Natural killer cell (primary cell): ENCODE data around the gene CLEC4M. TPM values are rescaled to one million over a fixed set of nuclear protein-coding genes. Genes with fewer than 3 reads are reported as not detected.

ENCODE experiments used
- ATAC-seq, 3 donors: fragments of 150-1000 bp in 2 of 3; fragments of 200-7000 bp in 1 of 3; cut with Tn5 transposase; 1 replicate in 1 of 3; 2 replicates in 2 of 3; pipeline ENCODE4 v1.10.0; 2021; ENCODE audit warnings: mild to moderate bottlenecking in 2 of 3, moderate library complexity in 2 of 3
- DNase-seq, 2 donors: peaks; one replicate each; pipeline versions ENCODE4 v3.0.0 to v3.0.0-alpha.2; 2013 to 2021; ENCODE audit warnings: mixed read lengths in 1 of 2
- H3K27ac ChIP-seq: one replicate; pipeline ENCODE4 v1.5.1; 2013; ENCODE audit warnings: mild to moderate bottlenecking, low read length
- H3K27me3 ChIP-seq: one replicate; pipeline ENCODE4 v1.6.1; 2013; ENCODE audit warnings: low read length; ENCODE audit not compliant: control insufficient read depth, insufficient read depth
- H3K36me3 ChIP-seq: one replicate; pipeline ENCODE4 v1.6.1; 2013; ENCODE audit warnings: low read length; ENCODE audit not compliant: control insufficient read depth, insufficient read depth
- H3K4me1 ChIP-seq: one replicate; pipeline ENCODE4 v1.6.1; 2013; ENCODE audit warnings: low read length; ENCODE audit not compliant: control insufficient read depth, insufficient read depth
- H3K4me3 ChIP-seq: one replicate; pipeline ENCODE4 v1.5.1; 2013; ENCODE audit warnings: low read length
- H3K9me3 ChIP-seq: one replicate; pipeline ENCODE4 v1.6.1; 2013; ENCODE audit warnings: low read length; ENCODE audit not compliant: control insufficient read depth, insufficient read depth
- H3K27ac Mint-ChIP-seq, 2 donors: one replicate each; pipeline ENCODE4 v1.8.0; 2022; ENCODE audit warnings: mild to moderate bottlenecking in 2 of 2, mixed read lengths in 2 of 2, moderate library complexity in 1 of 2
- H3K27me3 Mint-ChIP-seq, 2 donors: one replicate each; pipeline ENCODE4 v1.8.0; 2022; ENCODE audit warnings: low read depth in 2 of 2, mixed read lengths in 2 of 2
- H3K36me3 Mint-ChIP-seq: one replicate; pipeline ENCODE4 v1.8.0; 2022; ENCODE audit warnings: mixed read lengths
- H3K4me1 Mint-ChIP-seq, 2 donors: one replicate each; pipeline ENCODE4 v1.8.0; 2022; ENCODE audit warnings: mixed read lengths in 2 of 2
- H3K4me3 Mint-ChIP-seq: one replicate; pipeline ENCODE4 v1.8.0; 2022; ENCODE audit warnings: mild to moderate bottlenecking, moderate library complexity, mixed read lengths
- H3K9me3 Mint-ChIP-seq, 2 donors: one replicate each; pipeline ENCODE4 v1.8.0; 2022; ENCODE audit warnings: mixed read lengths in 2 of 2
- WGBS: methylation state at CpG from one replicate; pipeline ENCODE4 v1.1.7; 2013; ENCODE audit warnings: missing lambda C conversion rate; ENCODE audit not compliant: insufficient coverage; 5-methylcytosine and 5-hydroxymethylcytosine counted together
- intact Hi-C: fragments of 100-400 bp; cut with micrococcal nuclease; formaldehyde crosslinking; loops from one replicate; pipeline ENCODE4 v1.14.2; 2022
- total RNA-seq, 4 donors: library from RNA; stranded (reverse); fragments of 120-200 nt in 1 of 4; gene quantifications; one replicate each; pipeline versions ENCODE4 v1.2.3 to v1.2.4, GENCODE V29; 2013 to 2022
- TF ChIP-seq, protein P1 (sequence below): fragments of 200-600 bp; IDR thresholded peaks from one replicate; pipeline ENCODE4 v1.8.0; 2022; ENCODE audit warnings: antibody characterized with exemption

CLEC4M gene
- total RNA-seq, 3 donors from 2014 or later (not counting 1 experiment from before 2014, with no cell fraction given) = not detected

DNA sequence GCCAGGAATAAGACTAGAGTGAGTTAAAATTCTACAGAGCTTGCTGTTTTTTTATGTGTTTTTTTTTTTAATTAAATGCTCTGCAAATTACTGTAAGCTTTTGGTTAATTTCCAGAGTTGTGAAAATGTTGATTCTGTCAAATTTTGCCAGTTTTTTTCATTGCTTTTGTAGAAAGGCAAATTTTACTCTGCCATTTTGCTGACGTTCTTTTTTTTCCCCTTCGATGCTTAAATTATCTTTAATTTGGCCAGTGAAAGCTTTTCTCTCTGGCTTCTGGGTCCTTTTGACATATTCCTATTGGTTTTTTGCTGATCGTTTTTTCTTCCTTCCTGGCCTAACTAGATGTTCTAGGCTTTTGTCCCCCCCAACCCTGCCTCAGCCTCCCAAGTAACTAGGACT lies 43.2 kb downstream of the CLEC4M start:
- no peaks in the 10 kb centered on the region for H3K36me3 Mint-ChIP-seq
- no peak for ATAC-seq
- 90% methylated on average over 3 of the region's 3 CpGs for WGBS
- H3K27ac ChIP-seq = no peak overlapping the region
- intact Hi-C loops = loop anchor here (2.0 kb wide), 1 partner anchor 115 kb away; no protein-coding TSS in a partner anchor
- H3K9me3 ChIP-seq = peaks cover 9% of the 10 kb centered on the region
- H3K27me3 ChIP-seq = no peaks in the 10 kb centered on the region
- H3K36me3 ChIP-seq = no peaks in the 10 kb centered on the region
- no peaks in the 10 kb centered on the region for H3K9me3 Mint-ChIP-seq
- no peak overlapping the region for H3K4me3 ChIP-seq
- H3K27me3 Mint-ChIP-seq = peaks cover 6 to 14% of the 10 kb centered on the region in 2 donors
- TF ChIP-seq, protein P1, sequence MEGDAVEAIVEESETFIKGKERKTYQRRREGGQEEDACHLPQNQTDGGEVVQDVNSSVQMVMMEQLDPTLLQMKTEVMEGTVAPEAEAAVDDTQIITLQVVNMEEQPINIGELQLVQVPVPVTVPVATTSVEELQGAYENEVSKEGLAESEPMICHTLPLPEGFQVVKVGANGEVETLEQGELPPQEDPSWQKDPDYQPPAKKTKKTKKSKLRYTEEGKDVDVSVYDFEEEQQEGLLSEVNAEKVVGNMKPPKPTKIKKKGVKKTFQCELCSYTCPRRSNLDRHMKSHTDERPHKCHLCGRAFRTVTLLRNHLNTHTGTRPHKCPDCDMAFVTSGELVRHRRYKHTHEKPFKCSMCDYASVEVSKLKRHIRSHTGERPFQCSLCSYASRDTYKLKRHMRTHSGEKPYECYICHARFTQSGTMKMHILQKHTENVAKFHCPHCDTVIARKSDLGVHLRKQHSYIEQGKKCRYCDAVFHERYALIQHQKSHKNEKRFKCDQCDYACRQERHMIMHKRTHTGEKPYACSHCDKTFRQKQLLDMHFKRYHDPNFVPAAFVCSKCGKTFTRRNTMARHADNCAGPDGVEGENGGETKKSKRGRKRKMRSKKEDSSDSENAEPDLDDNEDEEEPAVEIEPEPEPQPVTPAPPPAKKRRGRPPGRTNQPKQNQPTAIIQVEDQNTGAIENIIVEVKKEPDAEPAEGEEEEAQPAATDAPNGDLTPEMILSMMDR = no peak
- peaks cover 11 to 14% of the 10 kb centered on the region in 2 donors for H3K4me1 Mint-ChIP-seq
- DNase-seq = no peak
- H3K27ac Mint-ChIP-seq = no peak overlapping the region
- H3K4me1 ChIP-seq = peaks cover 19% of the 10 kb centered on the region
- no peak overlapping the region for H3K4me3 Mint-ChIP-seq

DNA sequence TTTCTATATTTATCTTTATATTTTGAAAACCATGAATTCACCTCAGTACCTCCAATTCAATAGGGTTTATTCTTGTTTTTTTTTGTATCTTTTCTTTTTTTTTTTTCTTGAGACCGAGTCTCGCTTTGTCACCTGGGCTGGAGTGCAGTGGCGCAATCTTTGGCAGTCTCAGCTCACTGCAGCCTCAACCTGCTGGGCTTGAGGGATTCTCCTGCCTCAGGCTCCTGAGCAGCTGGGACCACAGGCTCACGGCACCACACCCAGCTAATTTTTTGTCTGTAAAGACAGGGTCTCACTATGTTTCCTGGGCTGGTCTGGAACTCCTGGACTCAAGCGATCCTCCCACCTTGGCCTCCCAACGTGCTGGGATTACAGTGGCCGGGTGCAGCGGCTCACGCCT lies 43.8 kb downstream of the CLEC4M start:
- peaks cover 14% of the 10 kb centered on the region for H3K9me3 ChIP-seq
- ATAC-seq (no peak), DNase-seq (no peak)
- H3K27ac ChIP-seq = no peak overlapping the region
- Mint-ChIP-seq H3K27me3 (peaks cover 6 to 14% of the 10 kb centered on the region in 2 donors), H3K4me1 (peaks cover 11 to 14% of the 10 kb centered on the region in 2 donors), H3K9me3 (no peaks in the 10 kb centered on the region), H3K4me3 (no peak overlapping the region), H3K27ac (no peak overlapping the region), H3K36me3 (no peaks in the 10 kb centered on the region)
- TF ChIP-seq, protein P1 = no peak
- 87% methylated on average over 9 of the region's 9 CpGs for WGBS
- intact Hi-C loops = loop anchor here (1.0 to 2.0 kb wide), 2 partner anchors 22 to 116 kb away; no protein-coding TSS in a partner anchor
- no peaks in the 10 kb centered on the region for H3K27me3 ChIP-seq
- no peaks in the 10 kb centered on the region for H3K36me3 ChIP-seq
- H3K4me3 ChIP-seq = no peak overlapping the region
- peaks cover 19% of the 10 kb centered on the region for H3K4me1 ChIP-seq

DNA sequence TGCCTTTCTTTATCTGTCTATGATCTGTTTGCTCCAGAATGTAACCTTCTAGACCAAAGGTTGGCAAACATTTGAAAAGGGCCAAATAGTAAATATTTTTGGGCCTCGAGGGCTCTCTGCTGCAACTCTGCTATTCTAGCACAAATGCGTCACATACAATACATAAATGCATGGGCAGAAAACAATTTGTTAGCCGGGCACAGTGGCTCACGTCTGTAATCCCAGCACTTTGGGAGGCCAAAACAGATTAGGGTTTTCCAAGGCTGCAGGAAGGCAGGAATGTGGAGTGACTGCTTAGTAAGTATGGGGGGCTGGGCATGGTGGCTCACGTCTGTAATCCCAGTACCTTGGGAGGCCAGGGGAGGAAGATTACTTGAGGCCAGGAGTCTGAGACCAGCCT lies 45.1 kb downstream of the CLEC4M start:
- peaks cover 19% of the 10 kb centered on the region for H3K4me1 ChIP-seq
- Mint-ChIP-seq H3K9me3 (no peaks in the 10 kb centered on the region), H3K4me3 (peak overlapping the region; percentile 72), H3K27me3 (peaks cover 2 to 4% of the 10 kb centered on the region in 2 donors), H3K4me1 (peaks cover 11 to 14% of the 10 kb centered on the region in 2 donors), H3K36me3 (no peaks in the 10 kb centered on the region), H3K27ac (peak overlapping the region; percentile 53 to 81)
- 90% methylated on average over 5 of the region's 5 CpGs for WGBS
- DNase-seq (no peak), ATAC-seq (no peak)
- H3K9me3 ChIP-seq = peaks cover 18% of the 10 kb centered on the region
- H3K27me3 ChIP-seq = no peaks in the 10 kb centered on the region
- TF ChIP-seq, protein P1 = no peak
- H3K4me3 ChIP-seq = no peak overlapping the region
- no peaks in the 10 kb centered on the region for H3K36me3 ChIP-seq
- H3K27ac ChIP-seq = no peak overlapping the region
- intact Hi-C loops = no loop called here

DNA sequence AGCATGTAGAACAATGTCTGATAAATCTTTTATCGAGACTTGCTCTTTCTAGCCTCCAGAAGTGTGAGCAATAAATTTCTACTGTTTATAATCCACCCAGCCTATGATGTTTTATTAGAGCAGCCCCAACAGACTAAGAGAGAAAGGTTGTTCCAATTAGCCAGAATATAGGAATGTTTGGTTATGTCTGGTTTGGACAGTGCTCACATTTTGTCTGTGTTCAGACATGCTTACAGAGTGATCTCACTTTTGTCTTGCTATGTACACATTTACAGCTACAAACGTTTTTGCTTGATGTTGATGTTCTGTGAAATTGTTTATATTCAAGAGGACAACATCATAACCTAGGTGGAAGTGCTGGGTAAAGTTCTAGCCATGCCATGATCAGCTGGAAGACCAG lies 48.9 kb downstream of the CLEC4M start:
- no peak for ATAC-seq
- intact Hi-C loops = no loop called here
- no peak for DNase-seq

More for the DNA sequence above, 48.9 kb downstream of the CLEC4M start:
- WGBS = no CpG with 5 or more reads among the region's 2 CpGs
- H3K27ac Mint-ChIP-seq = no peak overlapping the region
- H3K4me1 Mint-ChIP-seq = peaks cover 21 to 26% of the 10 kb centered on the region in 2 donors
- Histone ChIP-seq H3K4me1 (peaks cover 25% of the 10 kb centered on the region), H3K36me3 (no peaks in the 10 kb centered on the region), H3K4me3 (no peak overlapping the region), H3K27me3 (no peaks in the 10 kb centered on the region), H3K9me3 (peaks cover 18% of the 10 kb centered on the region), H3K27ac (no peak overlapping the region)
- no peaks in the 10 kb centered on the region for H3K36me3 Mint-ChIP-seq
- peaks cover 0 to 7% of the 10 kb centered on the region in 2 donors for H3K27me3 Mint-ChIP-seq
- TF ChIP-seq, protein P1 = no peak
- no peaks in the 10 kb centered on the region for H3K9me3 Mint-ChIP-seq
- H3K4me3 Mint-ChIP-seq = no peak overlapping the region
